Peyer's patch (tissue), 4 donors: Measurements from ENCODE around the gene EML1. TPM values are rescaled to one million over a fixed set of nuclear protein-coding genes. Genes with fewer than 3 reads are reported as not detected.

Source experiments
- DNase-seq, 3 donors: peaks; one replicate each; pipeline ENCODE4 v3.0.0-alpha.2; 2017 to 2019
- H3K27ac ChIP-seq, 4 donors: fragments of 200-600 bp; sonication (generic); one replicate each; pipeline ENCODE4 v1.5.1; 2016 to 2019
- H3K27me3 ChIP-seq, 2 donors: fragments of 200-600 bp; sonication (generic); one replicate each; pipeline ENCODE4 v1.5.1; 2019
- H3K36me3 ChIP-seq, 3 donors: fragments of 200-600 bp; sonication (generic); one replicate each; pipeline ENCODE4 v1.5.1; 2016 to 2019
- H3K4me1 ChIP-seq, 4 donors: fragments of 200-600 bp; sonication (generic); one replicate each; pipeline ENCODE4 v1.5.1; 2016 to 2019
- H3K4me3 ChIP-seq, 4 donors: fragments of 200-600 bp; sonication (generic); 1 replicate in 3 of 4; 2 replicates in 1 of 4; pipeline ENCODE4 v1.5.1; 2016 to 2019; ENCODE audit warnings: mild to moderate bottlenecking in 1 of 4
- H3K9me3 ChIP-seq, 4 donors: fragments of 200-600 bp; sonication (generic); one replicate each; pipeline ENCODE4 v1.5.1; 2016 to 2019; ENCODE audit warnings: mild to moderate bottlenecking in 1 of 4
- POLR2A ChIP-seq, 2 donors: fragments of 450-650 bp; IDR thresholded peaks; one replicate each; pipeline ENCODE4 v1.5.1; 2017; ENCODE audit warnings: antibody characterized with exemption in 2 of 2, mild to moderate bottlenecking in 2 of 2, moderate library complexity in 2 of 2
- total RNA-seq, 4 donors: library from RNA; depleted of rRNA; stranded (reverse); fragments of >200 nt; gene quantifications; one replicate each; pipeline ENCODE4 v1.1.0, GENCODE V29; 2016
- TF ChIP-seq, protein P1 (sequence below), 6 experiments: fragments of 450-650 bp in 4 of 6; fragments of 200-600 bp in 2 of 6; sonication (generic) in 1 of 6; IDR thresholded peaks; one replicate each; pipeline ENCODE4 v1.5.1; 2017 to 2019; ENCODE audit warnings: antibody characterized with exemption in 6 of 6, mild to moderate bottlenecking in 3 of 6, moderate library complexity in 1 of 6

The EML1 gene
- total RNA-seq, 4 donors from 2014 or later, result 12.3 to 32.2 (median 18.9) TPM

DNA sequence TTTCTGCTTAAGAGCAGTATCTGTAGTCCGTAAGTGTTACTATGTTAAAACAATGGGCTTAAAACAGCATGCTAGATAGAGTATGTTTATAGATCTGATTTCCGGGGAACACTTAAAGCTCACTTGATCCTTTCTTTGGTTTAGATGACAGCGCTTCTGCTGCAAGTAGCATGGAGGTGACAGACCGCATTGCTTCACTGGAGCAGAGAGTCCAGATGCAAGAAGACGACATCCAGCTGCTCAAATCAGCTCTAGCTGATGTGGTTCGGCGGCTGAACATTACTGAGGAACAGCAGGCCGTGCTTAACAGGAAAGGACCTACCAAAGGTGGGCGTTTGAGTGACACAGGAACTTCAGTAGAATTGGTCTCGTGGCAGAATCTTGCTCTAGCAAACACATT, 57.5 kb downstream of the EML1 start:
- Histone ChIP-seq H3K9me3 (no peaks in the 10 kb centered on the region), H3K4me3 (no peak overlapping the region), H3K4me1 (no peaks in the 10 kb centered on the region), H3K27ac (no peak overlapping the region), H3K36me3 (no peaks in the 10 kb centered on the region), H3K27me3 (no peaks in the 10 kb centered on the region)
- DNase-seq, result no peak
- TF ChIP-seq POLR2A (IDR thresholded peaks at IDR 0.05), result no peak
- TF ChIP-seq, protein P1, sequence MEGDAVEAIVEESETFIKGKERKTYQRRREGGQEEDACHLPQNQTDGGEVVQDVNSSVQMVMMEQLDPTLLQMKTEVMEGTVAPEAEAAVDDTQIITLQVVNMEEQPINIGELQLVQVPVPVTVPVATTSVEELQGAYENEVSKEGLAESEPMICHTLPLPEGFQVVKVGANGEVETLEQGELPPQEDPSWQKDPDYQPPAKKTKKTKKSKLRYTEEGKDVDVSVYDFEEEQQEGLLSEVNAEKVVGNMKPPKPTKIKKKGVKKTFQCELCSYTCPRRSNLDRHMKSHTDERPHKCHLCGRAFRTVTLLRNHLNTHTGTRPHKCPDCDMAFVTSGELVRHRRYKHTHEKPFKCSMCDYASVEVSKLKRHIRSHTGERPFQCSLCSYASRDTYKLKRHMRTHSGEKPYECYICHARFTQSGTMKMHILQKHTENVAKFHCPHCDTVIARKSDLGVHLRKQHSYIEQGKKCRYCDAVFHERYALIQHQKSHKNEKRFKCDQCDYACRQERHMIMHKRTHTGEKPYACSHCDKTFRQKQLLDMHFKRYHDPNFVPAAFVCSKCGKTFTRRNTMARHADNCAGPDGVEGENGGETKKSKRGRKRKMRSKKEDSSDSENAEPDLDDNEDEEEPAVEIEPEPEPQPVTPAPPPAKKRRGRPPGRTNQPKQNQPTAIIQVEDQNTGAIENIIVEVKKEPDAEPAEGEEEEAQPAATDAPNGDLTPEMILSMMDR (IDR thresholded peaks at IDR 0.05), result no peak

DNA sequence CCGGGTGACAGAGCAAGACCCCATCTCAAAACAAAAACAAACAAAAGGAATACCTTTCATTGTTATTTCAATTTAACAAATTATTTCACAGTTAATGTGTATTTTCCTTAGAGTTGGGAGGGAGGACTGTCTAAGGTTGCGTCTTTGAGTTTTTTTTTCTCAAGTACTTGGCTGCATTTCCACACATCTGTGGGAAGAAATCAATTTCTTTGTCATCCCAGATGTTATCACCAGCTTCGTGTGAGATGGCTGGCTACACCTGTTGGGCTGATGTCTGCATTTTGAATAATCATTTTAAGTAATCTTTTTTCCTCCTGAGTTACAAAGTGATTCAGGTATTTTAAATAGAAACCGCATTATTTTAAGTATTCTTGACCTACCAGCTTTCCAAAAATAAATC, 59.4 kb downstream of the EML1 start:
- Histone ChIP-seq H3K27ac (no peak overlapping the region), H3K27me3 (no peaks in the 10 kb centered on the region), H3K4me1 (no peaks in the 10 kb centered on the region), H3K4me3 (no peak overlapping the region), H3K9me3 (no peaks in the 10 kb centered on the region), H3K36me3 (no peaks in the 10 kb centered on the region)
- TF ChIP-seq, protein P1 (IDR thresholded peaks at IDR 0.05), result no peak
- no peak for TF ChIP-seq POLR2A (IDR thresholded peaks at IDR 0.05)
- no peak for DNase-seq

DNA sequence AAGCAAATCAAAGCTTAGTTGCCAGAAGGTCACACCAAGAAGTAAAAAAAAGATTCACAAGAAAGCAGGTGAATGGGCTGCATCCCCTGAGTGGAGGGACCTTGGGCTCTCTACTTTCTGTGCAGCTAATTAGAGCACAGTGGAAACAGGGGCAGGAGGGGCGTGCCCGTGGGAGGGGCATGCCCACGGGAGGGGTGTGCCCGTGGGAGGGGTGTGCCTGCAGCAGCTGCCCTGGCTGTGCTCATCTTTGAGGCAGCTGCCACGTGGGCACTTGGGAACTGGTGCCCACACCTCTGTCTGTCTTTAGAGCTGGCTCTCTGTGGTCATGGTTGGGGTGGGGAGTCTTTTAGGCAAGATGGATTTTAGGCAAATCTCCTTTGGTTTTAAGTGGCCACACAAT, 60.0 kb downstream of the EML1 start:
- Histone ChIP-seq H3K4me3 (no peak overlapping the region), H3K27me3 (no peaks in the 10 kb centered on the region), H3K4me1 (no peaks in the 10 kb centered on the region), H3K36me3 (no peaks in the 10 kb centered on the region), H3K27ac (no peak overlapping the region), H3K9me3 (no peaks in the 10 kb centered on the region)
- no peak for DNase-seq
- TF ChIP-seq POLR2A (IDR thresholded peaks at IDR 0.05), result no peak
- TF ChIP-seq, protein P1 (IDR thresholded peaks at IDR 0.05), result no peak

DNA sequence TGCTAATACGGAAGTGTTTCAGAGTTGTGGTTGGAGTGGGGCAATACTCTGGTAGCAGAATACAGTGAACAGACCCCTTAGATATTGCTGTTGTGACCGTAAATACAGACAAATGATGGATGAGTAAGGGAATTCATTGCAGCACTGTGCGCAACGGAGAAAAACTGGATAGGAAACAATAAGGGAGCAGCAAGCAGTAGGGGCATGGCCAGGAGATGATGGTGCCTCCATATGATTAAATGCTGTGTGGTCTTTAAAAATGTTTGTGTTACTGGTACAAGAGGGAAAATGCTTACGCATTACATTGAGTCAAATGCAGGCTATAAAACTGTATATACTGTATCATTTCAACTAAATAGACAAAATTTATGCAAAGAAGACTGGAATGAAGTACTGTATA, 61.6 kb downstream of the EML1 start:
- Histone ChIP-seq H3K27me3 (no peaks in the 10 kb centered on the region), H3K9me3 (no peaks in the 10 kb centered on the region), H3K36me3 (no peaks in the 10 kb centered on the region), H3K4me1 (no peaks in the 10 kb centered on the region), H3K4me3 (no peak overlapping the region), H3K27ac (no peak overlapping the region)
- no peak for DNase-seq
- TF ChIP-seq, protein P1 (IDR thresholded peaks at IDR 0.05), result no peak
- TF ChIP-seq POLR2A (IDR thresholded peaks at IDR 0.05), result no peak

DNA sequence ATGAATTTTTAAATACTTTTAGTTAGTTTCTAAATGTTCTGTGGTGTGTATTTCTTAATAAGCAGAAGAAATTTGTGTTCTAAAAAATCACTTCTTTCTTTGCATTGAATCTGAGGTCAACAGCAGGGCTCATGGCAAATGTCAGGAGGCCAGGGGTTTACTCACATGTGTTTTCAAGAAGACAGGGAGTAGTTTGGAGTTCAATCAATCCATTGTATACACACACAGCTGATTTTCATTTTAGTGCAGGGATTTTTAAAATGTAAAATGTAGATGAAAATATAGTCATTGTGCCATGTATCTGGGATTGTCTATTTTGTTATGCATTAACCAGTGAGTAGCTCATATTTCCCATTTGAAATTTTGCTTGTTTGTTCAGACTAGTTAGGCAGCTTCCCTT, 62.1 kb downstream of the EML1 start:
- Histone ChIP-seq H3K36me3 (no peaks in the 10 kb centered on the region), H3K9me3 (no peaks in the 10 kb centered on the region), H3K27me3 (no peaks in the 10 kb centered on the region), H3K4me3 (no peak overlapping the region), H3K4me1 (no peaks in the 10 kb centered on the region), H3K27ac (no peak overlapping the region)
- TF ChIP-seq, protein P1 (IDR thresholded peaks at IDR 0.05), result no peak
- no peak for DNase-seq

DNA sequence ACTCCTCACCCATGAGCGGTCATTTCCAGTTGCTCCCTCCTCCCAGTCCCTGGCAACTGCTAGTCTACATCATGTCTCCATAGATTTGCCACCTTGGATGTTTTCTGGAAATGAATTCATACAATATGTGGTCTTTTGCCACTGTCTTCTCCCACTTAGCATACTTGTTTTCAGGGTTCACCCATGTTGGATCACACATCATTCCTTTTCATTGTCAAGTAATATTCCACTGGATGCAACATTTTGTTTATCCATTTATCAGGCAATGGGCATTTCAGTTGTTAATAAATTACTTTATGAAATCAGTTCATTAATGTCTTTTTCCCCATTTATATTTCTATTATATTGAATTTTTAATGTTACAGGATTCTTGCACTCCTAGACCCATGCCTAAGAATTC, 64.3 kb downstream of the EML1 start:
- no peak for DNase-seq
- H3K27ac ChIP-seq, result no peak overlapping the region
- H3K4me1 ChIP-seq, result no peaks in the 10 kb centered on the region
- no peak for TF ChIP-seq POLR2A (IDR thresholded peaks at IDR 0.05)
- TF ChIP-seq, protein P1 (IDR thresholded peaks at IDR 0.05), result no peak
- H3K27me3 ChIP-seq, result no peaks in the 10 kb centered on the region
- no peaks in the 10 kb centered on the region for H3K9me3 ChIP-seq
- H3K4me3 ChIP-seq, result no peak overlapping the region
- H3K36me3 ChIP-seq, result no peaks in the 10 kb centered on the region
